DMS53 treated with DMSO at 0.1 percent for 48 hours (cell line): ENCODE measurements around the gene TEX26.

ENCODE experiments used
- DNase-seq: peaks from one replicate; lab custom pipeline; 2025; ENCODE audit not compliant: unreplicated experiment; lab: John Stamatoyannopoulos, UW

The TEX26 gene

GRCh38 chr13:30974350-30974749 is 41.9 kb downstream of the TEX26 start:
- DNase-seq: no peak

GRCh38 chr13:30976025-30976424 is 43.6 kb downstream of the TEX26 start:
- DNase-seq: no peak

- DNase-seq: no peak
These were observed 46.8 kb downstream of the TEX26 start for GRCh38 chr13:30978981-30979956.

- no peak for DNase-seq
These were observed 50.0 kb downstream of the TEX26 start for GRCh38 chr13:30982506-30982905.

GRCh38 chr13:30982906-30983305 is 50.5 kb downstream of the TEX26 start:
- no peak for DNase-seq

GRCh38 chr13:30983431-30983830 is 51.0 kb downstream of the TEX26 start:
- DNase-seq: no peak

GRCh38 chr13:30984620-30985019 is 52.2 kb downstream of the TEX26 start:
- no peak for DNase-seq

GRCh38 chr13:30985637-30986205 is 53.3 kb downstream of the TEX26 start:
- DNase-seq: no peak

GRCh38 chr13:30991184-30991583 is 58.7 kb downstream of the TEX26 start:
- no peak for DNase-seq

GRCh38 chr13:30991922-30992321 is 59.5 kb downstream of the TEX26 start:
- no peak for DNase-seq

GRCh38 chr13:30995331-30995730 is 62.9 kb downstream of the TEX26 start:
- DNase-seq: no peak

- no peak for DNase-seq
These were observed 65.2 kb downstream of the TEX26 start for GRCh38 chr13:30997697-30998096.

- no peak for DNase-seq
These were observed 66.0 kb downstream of the TEX26 start for GRCh38 chr13:30998136-30999088.

GRCh38 chr13:31000889-31001288 is 68.4 kb downstream of the TEX26 start:
- DNase-seq: no peak

- no peak for DNase-seq
These were observed 69.2 kb downstream of the TEX26 start for GRCh38 chr13:31001647-31002046.

- DNase-seq: no peak
These were observed 72.6 kb downstream of the TEX26 start for GRCh38 chr13:31005066-31005465.

GRCh38 chr13:31007417-31007816 is 75.0 kb downstream of the TEX26 start:
- no peak for DNase-seq

- DNase-seq: no peak
These were observed 76.1 kb downstream of the TEX26 start for GRCh38 chr13:31008400-31009115.

GRCh38 chr13:31009166-31009565 is 76.7 kb downstream of the TEX26 start:
- DNase-seq: no peak

- no peak for DNase-seq
These were observed 77.8 kb downstream of the TEX26 start for GRCh38 chr13:31010296-31010695.
